Brain pericyte (primary cell): ENCODE results near the gene KCNJ10.

Experiments
- DNase-seq: peaks from one replicate; pipeline ENCODE4 v3.0.0-alpha.2; 2012; ENCODE audit warnings: low read depth, low spot score

The KCNJ10 gene

DNA sequence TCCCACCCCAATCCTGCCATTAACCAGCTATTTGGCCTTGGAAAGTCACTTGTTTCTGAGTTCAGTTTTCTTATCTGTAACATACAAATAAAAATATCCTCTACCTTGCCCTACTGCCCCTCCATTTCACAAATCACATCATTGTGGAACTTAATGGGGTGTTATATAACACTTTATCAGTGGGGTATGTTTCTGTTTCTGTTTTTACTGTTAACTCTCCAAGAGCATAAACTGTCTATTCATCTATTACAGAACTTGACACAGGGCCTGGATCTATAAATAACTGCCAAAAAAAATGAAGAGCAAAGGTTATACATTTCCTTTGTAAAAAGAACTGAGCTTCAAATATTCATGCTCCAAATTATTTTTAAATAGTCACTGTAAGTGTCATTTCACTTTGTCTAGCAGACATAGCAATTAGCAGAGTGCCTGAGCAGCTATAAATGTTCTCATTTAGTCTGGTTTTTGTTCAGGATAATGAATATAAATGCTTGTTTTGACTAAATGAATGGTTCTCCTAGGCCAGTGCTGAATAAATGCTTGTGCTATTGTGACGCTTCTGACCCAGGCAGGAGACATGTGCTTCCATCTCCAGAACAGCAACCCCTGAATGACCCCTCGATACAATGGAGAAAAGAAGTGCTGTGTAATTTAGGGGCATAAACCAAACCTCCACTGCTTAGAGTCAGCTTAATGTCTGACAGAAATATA is 45.6 kb downstream of the KCNJ10 start:
- no peak for DNase-seq

DNA sequence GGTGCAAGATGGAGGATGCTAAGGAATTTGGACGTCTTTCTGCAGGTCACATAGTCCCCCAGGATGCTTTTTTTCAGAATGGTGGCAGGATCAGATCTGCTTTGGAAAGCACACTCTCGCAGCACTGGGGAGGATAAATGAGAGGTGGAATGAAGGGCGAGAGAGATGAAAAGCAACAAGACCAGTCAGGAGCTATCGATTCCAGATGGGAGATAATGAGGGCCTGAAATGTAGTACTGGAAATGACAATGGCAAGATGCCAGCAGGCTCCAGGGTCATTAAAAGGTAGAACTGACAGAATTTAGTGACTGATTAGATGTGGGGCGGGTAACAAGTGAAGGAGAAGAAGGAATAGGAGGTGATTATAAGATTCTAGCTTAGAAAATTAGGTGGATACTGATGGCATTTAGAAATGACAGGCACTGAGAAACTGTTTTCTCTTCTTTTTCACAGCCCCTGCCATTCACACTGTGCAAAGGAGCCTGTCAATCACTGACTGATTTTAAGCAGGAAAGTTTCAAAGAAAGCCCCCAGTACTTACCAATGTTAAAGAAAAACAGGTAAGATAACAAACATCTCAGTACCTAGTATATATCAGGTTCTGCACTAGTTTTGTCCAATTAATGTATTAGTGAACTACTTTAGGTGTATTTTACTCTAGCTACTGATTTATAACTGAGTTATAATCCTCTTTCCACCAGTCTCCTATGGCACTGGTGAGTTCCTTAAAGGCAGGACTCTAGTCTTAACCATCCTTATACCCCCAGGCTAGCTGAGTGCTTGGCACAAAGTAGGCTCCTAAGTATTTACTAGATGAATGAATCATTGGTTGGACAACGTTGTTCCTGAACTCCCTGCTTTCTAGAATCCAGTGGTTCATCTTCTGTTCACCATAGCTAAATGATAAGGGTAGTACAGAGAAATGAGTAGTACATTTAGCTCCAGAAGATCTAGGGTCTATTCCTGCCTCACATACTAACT is 47.3 kb downstream of the KCNJ10 start:
- no peak for DNase-seq

DNA sequence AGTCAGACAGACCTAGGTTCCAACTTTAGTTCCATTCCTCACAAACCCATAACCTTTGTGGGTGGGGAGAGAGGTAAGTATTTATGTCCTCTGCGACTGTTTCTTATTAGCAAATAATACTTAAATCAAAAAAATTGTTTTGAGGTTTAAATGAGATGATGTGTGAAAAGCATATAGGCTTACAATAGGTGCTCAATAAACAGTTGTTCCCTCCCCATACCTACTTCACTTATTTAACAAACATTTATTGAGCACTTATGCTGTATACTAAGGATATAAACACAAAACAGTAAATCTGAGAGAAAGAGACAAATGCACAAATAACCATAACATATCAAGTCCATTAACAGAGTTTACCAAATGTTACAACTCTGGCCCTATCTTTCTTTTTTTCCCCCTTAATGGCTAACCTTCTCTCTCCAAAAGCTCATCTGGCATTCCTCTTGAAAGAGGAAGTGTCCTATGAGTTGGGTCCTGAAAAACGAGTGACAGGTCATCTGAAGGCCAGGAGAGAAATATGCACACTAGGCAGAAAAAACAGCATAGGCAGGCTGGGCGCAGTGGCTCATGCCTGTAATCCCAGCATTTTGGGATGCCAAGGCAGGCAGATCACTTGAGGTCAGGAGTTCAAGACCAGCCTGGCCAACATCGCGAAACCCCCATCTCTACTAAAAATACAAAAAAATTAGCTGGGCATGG is 48.4 kb downstream of the KCNJ10 start:
- no peak for DNase-seq

DNA sequence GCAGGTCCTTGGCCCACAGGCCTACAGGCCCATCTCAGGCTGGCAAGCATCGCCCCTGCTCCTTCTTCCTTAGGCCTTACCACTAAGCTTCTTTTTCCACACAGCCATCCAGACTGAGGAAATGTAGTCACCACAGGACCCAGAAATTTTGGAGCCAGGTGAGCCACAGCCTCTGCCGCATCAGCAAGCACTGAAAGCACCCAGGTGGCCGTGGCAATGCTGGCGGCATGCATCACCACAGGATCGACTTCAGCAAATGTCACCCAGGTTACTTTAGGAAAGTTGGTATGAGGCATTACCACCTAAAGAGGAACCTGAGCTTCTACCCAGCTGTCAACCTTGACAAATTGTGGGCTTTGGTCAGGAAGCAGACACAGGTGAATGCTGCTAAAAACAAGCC is 49.8 kb downstream of the KCNJ10 start:
- DNase-seq, result no peak

DNA sequence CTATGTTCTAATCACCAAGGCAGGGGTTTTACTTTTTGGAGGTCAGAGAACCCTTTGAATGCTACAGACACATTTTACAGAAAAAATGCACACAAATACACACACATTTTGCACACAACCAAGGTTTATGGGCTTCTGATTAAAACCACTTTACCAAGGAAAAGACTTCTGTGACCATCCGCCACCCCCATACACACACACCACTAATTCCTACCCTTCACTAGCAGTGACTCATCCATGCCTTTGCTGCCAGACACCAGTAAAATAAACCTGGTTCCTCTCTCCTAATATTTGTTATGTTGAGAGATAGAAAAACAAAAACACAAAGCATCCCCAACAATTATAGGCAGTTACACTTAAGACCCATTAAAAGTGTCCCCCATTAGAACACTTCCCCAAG is 51.1 kb downstream of the KCNJ10 start:
- no peak for DNase-seq

DNA sequence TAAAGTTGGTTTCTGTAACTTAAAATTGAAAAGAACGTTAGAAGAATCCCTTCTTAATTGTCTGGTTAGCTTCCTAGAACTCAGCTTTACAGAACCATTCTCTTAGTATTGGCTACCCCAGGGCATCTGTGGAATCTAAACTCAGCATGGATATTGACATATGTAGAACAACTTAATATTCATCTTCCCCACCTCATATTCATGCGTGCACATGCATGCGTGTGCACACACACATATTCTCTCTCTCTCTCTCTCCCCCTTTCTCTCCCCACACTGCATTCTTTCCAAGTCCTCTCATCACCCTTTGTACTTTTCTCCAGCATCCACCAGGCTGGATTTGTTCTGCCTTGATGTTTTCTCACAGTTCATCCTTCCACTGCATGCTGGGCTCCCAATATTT is 51.6 kb downstream of the KCNJ10 start:
- DNase-seq, result no peak

DNA sequence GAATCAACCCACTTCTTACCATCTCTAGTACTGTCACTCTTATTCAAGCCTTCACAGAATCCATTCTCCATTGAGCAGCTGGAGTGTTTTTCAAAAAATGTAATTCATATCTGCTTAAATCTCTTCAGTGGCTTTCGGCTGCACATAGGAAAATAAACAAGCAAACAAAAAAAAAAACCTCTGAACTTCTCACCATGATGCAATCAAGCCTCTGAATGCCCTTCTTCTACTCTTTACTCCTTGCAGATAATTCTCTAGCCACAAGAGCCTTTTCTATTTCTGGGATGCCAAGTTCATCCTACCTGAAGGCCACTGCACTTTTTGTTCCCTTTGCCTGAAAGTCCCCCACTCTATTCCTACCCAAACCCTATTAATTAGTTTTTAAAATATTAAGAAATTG is 52.4 kb downstream of the KCNJ10 start:
- no peak for DNase-seq

DNA sequence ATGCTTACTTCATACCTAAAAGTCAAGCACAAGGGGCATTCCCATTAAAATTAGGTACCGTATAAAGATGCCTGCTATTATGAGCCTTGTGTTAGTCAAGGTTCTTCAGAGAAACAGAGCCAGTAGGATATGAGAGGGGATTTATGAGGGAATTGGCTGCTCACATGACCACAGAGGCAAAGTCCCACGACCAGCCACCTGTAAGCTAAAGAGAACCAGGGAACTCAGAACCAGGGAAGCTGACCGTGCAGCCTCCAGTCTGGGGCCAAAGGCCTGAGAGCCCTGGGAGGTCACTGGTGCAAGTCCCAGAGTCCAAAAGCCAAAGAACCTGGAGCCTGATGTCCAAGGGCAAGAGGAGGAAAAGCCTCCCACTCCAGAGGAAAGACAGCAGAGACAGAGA is 58.2 kb downstream of the KCNJ10 start:
- no peak for DNase-seq

DNA sequence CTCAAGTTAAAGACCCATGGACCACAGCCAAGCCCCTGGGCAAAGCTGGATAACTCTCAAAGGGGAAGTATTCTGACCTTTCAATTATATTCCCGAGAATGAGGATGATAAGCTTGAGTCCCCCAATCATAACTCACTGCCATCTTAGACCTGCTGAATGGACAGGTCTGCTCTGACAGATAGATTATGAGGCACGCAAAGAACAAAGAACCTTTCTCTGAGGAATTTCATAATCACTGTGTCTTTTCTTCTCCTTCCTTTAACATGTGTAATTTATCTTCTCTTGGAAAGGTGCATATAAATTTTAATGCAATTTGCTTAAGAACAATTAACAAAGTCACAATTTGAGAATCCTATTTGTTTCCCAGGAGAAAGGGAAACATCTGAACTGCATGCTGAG is 60.2 kb downstream of the KCNJ10 start:
- DNase-seq, result no peak

DNA sequence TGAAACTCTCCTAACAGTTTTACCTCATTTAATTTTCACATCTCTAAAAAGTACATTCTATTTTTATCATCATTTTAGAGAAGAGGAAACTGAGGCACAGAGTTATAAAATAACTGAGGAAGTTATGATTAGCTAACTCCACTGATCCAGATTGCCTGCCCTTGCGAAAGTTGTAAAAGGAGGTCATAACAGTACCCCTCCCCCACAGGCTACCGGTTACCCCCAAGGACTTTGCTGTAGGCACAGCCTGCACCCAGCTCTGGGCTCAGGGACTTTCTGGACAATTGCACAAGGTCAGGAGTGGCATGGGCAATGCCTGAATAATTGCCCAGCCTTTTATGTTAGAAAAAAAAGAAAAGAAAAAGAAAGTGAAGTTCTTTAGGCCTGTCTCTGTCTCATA is 60.9 kb downstream of the KCNJ10 start:
- no peak for DNase-seq

DNA sequence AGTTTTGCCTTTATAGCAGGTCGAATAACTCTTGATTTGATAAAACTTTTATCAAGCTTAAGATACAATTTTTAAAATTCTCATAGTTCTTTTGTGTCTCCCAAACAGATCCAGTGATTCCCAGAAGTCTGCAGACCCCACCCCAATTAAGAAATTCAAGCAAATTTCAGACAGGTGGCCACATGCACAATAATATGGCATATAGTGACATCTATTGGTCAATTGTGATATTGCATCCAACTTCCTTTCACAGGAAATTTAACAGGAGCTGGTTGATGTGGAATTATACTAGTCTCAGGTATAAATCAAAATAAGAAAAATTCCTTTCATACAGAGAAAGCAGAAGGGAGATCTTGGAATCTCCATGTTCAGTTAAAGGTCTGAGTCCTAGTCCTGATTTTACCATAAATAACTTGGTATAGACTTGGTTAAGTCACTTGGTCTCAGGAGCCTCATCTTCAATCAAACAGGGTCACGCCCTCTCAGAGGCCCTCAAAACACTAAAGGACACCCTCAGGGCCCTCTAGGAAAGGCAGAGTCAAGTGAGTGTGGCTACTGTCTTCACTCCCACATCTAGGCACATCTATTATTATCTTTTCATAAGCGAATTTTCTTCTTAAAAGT is 62.3 kb downstream of the KCNJ10 start:
- DNase-seq, result no peak

DNA sequence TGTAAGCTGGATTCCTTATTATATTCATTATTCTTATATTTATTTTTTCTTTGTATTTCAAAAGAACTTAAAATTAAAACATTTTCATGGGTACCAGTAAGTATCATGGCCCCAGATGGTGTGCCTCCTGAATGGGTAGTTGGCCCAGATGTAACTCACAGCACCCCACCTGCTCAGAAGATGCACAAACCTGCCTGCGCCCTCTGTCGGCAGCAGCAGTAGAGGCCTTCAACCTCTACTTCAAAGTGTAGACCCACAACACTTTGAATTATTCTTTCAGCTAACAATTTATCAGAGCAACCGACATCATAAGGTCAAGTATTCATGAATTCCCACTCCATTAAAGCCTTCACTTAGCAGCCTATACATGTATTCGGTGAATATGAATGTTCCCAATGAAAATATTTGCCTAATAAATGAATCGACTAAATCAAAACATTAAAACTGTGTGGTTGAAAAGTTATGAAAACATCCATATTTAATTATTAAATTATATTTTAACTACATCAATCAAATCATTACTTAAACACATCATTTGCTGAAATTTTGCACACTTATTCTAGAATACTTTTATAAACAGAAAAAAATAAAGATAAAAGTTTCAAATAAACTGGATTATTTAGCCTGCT is 63.5 kb downstream of the KCNJ10 start:
- DNase-seq, result no peak

DNA sequence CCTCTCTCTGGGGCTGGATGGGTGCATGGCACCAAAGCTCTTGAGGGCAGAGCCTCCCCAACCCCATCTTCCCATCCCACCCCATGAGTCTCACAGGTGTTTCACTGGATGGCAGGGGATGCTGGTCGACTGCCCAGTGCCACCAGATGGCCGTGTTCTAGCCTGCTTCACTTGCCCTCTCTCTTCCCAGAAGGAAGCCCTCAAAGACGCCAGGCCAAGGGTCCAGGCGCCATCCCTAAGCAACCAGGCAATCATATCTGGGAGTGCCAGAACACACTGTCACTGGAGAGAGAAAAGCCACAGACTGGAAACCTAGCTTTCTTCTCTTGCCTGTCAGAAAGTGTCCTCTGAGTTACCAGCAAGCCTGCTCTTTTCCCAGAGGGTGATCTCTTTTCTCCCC is 64.9 kb downstream of the KCNJ10 start:
- DNase-seq, result no peak

DNA sequence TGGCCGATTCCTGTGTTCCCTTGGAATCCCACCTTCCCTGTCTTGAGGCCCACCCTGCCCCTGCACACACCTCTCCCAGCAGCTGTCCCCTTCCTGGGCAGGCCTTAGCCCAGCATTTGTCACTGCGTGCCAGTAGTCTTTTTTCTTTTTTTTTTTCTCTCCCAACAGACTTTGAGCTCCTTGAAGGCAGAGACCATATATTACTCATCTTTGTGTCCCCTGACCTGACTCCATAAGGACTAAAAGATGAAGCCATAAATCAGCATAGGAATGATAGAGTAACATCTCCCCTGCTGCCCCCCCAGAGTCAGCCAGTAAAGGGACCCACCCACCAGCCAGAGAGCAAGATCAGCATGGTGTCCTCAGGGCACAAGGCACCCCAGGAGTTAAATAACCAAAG is 65.5 kb downstream of the KCNJ10 start:
- DNase-seq, result no peak

DNA sequence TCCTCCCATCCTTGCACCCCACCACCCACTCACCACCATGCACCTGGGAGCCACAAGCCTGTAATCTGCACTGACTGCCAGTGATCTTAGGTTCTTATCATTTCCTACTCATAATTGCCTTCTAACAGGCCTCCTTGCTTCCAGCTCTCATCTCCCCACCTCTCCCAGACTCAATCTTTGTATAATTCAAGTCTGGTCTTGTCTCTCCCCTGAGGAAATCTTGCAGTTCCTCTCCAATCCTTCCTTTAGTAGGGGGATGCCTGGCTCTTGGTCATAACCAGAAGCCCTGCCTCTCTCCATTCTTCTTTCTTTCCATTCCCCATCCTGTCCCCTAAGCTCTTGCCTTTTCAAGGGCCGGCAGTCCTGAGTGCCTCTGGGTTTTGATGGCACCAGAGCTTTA is 66.0 kb downstream of the KCNJ10 start:
- no peak for DNase-seq

DNA sequence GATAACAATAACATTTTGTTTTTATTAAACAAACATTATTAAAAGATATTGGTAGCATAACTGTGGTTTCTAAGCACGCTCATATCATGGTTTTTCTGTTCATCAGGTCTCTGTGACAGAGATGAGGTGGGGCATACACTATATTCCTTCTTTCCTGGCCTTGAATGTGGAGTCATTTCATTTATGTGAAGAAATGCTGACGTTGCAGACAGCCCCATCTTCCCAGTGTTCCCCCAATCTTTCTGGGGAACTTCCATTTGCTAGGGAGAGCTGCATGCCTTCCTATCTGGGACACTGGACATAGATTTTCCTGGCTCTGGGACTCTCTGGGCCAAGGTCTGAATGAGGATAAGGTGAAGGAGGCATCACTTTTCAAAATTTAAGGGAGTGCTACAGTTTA is 68.5 kb downstream of the KCNJ10 start:
- no peak for DNase-seq

DNA sequence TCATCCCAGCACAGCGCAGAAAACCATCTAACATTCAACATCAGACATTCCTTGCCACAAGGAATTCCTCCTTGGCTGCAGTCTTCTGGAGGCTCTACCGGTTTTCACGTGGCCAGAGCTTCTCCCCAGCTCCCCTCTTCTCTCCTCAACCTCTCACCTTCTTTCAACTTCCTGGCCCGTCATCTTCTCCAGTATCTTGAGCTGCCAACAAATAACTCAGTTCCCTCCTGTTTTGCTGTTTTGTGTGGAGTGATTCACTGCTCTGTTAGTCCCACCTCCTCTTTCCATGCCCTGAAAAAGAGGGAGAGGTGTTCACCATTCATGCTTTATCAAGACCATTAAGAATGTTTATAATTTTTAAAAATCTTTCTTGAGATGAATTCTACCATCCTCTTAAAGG is 70.8 kb downstream of the KCNJ10 start:
- DNase-seq, result no peak

DNA sequence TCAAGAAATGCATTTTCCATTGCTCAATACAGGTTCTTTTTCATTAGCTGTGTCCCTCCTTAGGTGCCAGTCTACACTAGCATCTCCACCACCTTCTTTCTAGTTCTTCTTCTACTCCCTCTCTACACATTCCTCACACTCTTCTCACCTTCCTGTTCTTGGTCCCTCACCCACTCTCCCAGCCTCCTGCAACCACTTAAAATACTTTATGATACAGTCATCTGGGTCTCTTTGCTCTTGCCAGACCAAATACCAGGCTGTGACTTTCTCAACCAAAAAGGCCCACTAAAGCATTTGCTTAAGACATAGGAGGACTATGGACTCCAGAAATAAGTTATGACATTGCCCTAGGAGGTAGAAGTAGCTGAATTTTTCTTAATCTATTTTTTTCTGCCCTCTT is 73.3 kb downstream of the KCNJ10 start:
- DNase-seq, result no peak

DNA sequence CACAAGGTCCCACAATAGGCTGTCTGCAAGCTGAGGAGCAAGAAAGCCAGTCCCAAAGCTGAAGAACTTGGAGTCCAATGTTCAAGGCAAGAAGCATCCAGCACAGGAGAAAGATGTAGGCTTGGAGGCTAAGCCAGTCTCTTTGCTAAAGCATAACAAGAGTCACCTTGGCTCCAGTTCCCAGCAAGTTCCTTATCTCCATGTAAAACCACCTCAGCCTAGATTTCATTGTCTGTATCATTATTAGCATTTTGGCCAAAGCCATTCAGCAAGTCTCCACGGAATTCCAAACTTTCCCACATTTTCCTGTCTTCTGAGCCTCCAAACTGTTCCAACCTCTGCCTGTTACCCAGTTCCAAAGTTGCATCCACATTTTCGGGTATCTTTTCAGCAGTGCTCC is 75.1 kb downstream of the KCNJ10 start:
- DNase-seq, result no peak

DNA sequence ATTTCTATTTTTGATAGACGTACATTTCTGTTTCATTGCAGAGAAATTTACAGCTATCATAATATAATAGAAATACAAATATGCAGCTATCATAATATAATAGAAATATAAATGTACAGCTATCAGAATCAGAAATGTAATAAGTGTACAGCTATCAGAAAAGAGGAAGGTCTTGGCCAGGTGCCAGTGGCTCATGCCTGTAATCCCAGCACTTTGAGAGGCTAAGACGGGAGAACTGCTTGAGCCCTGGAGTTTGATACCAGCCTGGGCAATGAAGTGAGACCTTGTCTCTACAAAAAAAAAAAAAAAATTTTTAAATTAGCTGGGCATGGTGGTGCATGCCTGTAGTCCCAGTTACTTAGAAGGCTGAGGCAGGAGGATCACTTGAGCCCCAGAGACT is 76.0 kb downstream of the KCNJ10 start:
- no peak for DNase-seq

DNA sequence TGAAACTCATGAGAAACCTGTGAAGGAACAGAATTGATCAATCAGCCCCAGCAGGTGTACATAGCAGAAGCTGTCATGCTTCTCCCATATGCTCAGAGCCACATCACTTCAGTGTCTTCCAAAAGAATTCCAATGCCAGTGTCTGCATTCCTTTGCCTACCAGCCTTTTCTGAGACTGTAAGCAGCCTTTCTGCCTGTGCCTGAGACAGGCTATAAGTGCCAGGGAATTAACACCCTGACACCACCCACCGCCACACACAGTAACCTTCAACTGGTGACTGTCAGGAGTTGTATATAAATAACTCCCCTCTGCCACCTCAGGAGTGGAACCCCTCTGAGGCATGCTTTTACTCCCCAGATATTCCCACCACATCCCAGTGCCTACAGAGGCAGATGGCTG is 77.8 kb downstream of the KCNJ10 start:
- DNase-seq, result no peak

DNA sequence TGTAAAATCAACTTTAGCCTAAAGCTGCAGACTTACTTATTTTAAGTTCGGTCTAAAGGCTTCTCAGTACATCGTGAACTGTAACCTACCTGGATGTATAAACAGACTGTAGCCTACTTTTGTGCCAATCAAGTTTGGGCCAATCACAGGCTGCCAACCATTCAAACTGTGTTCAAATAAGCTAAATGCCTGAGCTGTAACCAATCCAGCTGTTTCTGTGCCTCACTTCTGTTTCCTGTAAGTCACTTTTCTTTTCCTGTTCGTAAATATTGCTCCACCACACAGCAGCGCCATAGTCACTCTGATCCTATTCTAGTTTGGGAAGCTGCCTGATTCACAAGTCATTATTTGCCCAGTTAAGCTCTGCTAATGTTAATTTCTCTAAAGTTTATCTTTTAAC is 78.4 kb downstream of the KCNJ10 start:
- no peak for DNase-seq
